Measurements from ENCODE around the gene TCEANC2. TPM values are rescaled to one million over a fixed set of nuclear protein-coding genes. Genes with fewer than 3 reads are reported as not detected.

The TCEANC2 gene
- total RNA-seq, 1 experiment from 2014 or later, result 1.9 TPM

DNA sequence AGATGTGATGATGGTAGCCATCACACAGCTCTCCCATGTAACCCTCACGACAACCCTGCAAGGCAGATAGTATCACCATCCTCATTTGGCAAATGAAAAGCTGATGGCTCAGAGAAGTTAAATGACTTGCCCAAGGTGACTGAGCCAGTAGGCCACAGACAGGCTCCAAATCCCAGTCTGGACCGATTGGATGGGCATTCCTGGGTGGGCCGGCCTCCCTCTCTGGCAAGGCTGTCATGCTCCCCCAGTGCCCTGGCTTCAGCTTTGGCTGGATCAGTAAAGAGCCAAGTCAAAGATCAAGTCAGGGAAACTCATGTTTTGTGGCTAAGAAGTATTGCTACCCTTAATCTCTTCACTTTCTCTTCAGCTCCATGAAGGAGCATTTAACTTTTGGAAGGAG is 58.2 kb downstream of the TCEANC2 start:
- POLR2A ChIA-PET, result no interaction called here
- CTCF ChIA-PET, result no interaction called here
- no peaks in the 10 kb centered on the region for H3K9me3 ChIP-seq
- no peaks in the 10 kb centered on the region for H3K27me3 ChIP-seq (replicated peaks; ENCODE audit: control insufficient read depth, insufficient read depth, low read length)
- intact Hi-C loops (cut with micrococcal nuclease; ENCODE audit: unreplicated experiment), result no loop called here
- H3K36me3 ChIP-seq (ENCODE audit: control insufficient read depth, insufficient read depth, low read length), result no peaks in the 10 kb centered on the region
- Mint-ChIP-seq H3K27me3 (ENCODE audit: insufficient read depth, unreplicated experiment) (no peaks in the 10 kb centered on the region), H3K36me3 (ENCODE audit: insufficient read depth, unreplicated experiment) (no peaks in the 10 kb centered on the region), H3K9me3 (ENCODE audit: unreplicated experiment) (no peaks in the 10 kb centered on the region), H3K4me1 (ENCODE audit: low read depth, unreplicated experiment) (no peaks in the 10 kb centered on the region), H3K4me3 (ENCODE audit: unreplicated experiment) (no peak overlapping the region), H3K27ac (ENCODE audit: unreplicated experiment) (no peak overlapping the region)
- TF ChIP-seq CTCF (IDR thresholded peaks at IDR 0.05; ENCODE audit: insufficient read depth in 1 of 2, low read depth in 1 of 2, low read length in 1 of 2, severe bottlenecking in 1 of 2, unreplicated experiment in 1 of 2), result no peak
- no TSS peak for BruUV-seq (replicated peaks)
- no peak overlapping the region for H3K4me3 ChIP-seq (ENCODE audit: low read depth, low read length)
- DNase-seq, result no peak
- H3K4me1 ChIP-seq, result no peaks in the 10 kb centered on the region

DNA sequence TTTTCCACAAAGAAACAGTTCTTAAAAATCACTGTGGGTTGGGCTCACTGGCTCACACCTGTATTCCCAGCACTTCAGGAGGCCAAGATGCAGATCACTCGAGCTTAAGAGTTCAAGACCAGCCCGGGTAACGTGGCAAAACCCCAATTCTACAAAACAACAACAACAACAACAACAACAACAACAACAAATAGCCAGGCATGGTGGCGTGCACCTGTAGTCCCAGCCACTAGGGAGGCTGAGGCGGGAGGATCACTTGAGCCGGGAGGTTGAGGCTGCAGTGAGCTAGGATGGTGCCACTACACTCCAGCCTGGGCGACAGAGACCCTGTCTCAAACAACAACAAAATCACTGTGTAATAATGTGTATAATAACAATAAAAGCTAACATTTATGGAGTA is 58.6 kb downstream of the TCEANC2 start:
- no peak overlapping the region for H3K4me3 ChIP-seq (ENCODE audit: low read depth, low read length)
- H3K9me3 ChIP-seq, result no peaks in the 10 kb centered on the region
- H3K36me3 ChIP-seq (ENCODE audit: control insufficient read depth, insufficient read depth, low read length), result no peaks in the 10 kb centered on the region
- Mint-ChIP-seq H3K36me3 (ENCODE audit: insufficient read depth, unreplicated experiment) (no peaks in the 10 kb centered on the region), H3K27ac (ENCODE audit: unreplicated experiment) (no peak overlapping the region), H3K4me1 (ENCODE audit: low read depth, unreplicated experiment) (no peaks in the 10 kb centered on the region), H3K27me3 (ENCODE audit: insufficient read depth, unreplicated experiment) (no peaks in the 10 kb centered on the region), H3K4me3 (ENCODE audit: unreplicated experiment) (no peak overlapping the region), H3K9me3 (ENCODE audit: unreplicated experiment) (no peaks in the 10 kb centered on the region)
- no peak for DNase-seq
- no TSS peak for BruUV-seq (replicated peaks)
- intact Hi-C loops (cut with micrococcal nuclease; ENCODE audit: unreplicated experiment), result no loop called here
- ChIA-PET POLR2A (no interaction called here), CTCF (no interaction called here)
- no peaks in the 10 kb centered on the region for H3K4me1 ChIP-seq
- H3K27me3 ChIP-seq (replicated peaks; ENCODE audit: control insufficient read depth, insufficient read depth, low read length), result no peaks in the 10 kb centered on the region
- TF ChIP-seq CTCF (IDR thresholded peaks at IDR 0.05; ENCODE audit: insufficient read depth in 1 of 2, low read depth in 1 of 2, low read length in 1 of 2, severe bottlenecking in 1 of 2, unreplicated experiment in 1 of 2), result no peak

- Histone ChIP-seq H3K9me3 (no peaks in the 10 kb centered on the region), H3K4me1 (no peaks in the 10 kb centered on the region), H3K27me3 (replicated peaks; ENCODE audit: control insufficient read depth, insufficient read depth, low read length) (no peaks in the 10 kb centered on the region), H3K4me3 (ENCODE audit: low read depth, low read length) (no peak overlapping the region), H3K36me3 (ENCODE audit: control insufficient read depth, insufficient read depth, low read length) (no peaks in the 10 kb centered on the region)
- no peak for DNase-seq
- Mint-ChIP-seq H3K4me1 (ENCODE audit: low read depth, unreplicated experiment) (no peaks in the 10 kb centered on the region), H3K9me3 (ENCODE audit: unreplicated experiment) (no peaks in the 10 kb centered on the region), H3K36me3 (ENCODE audit: insufficient read depth, unreplicated experiment) (no peaks in the 10 kb centered on the region), H3K27me3 (ENCODE audit: insufficient read depth, unreplicated experiment) (no peaks in the 10 kb centered on the region), H3K27ac (ENCODE audit: unreplicated experiment) (no peak overlapping the region), H3K4me3 (ENCODE audit: unreplicated experiment) (no peak overlapping the region)
- ChIA-PET POLR2A (no interaction called here), CTCF (no interaction called here)
- intact Hi-C loops (cut with micrococcal nuclease; ENCODE audit: unreplicated experiment), result no loop called here
- TF ChIP-seq CTCF (IDR thresholded peaks at IDR 0.05; ENCODE audit: insufficient read depth in 1 of 2, low read depth in 1 of 2, low read length in 1 of 2, severe bottlenecking in 1 of 2, unreplicated experiment in 1 of 2), result no peak
- no TSS peak for BruUV-seq (replicated peaks)
Measured at GRCh38 chr1:54112705-54113368, 59.4 kb downstream of the TCEANC2 start.

Data from Caco-2 (cell line).